CD14-positive monocyte (primary cell): ENCODE measurements around the gene CEP89. TPM values are rescaled to one million over a fixed set of nuclear protein-coding genes. Genes with fewer than 3 reads are reported as not detected.

Source experiments
- DNase-seq, 3 donors: peaks; one replicate each; pipeline ENCODE4 v3.0.0-alpha.2; 2011 to 2022
- H2AFZ ChIP-seq: 2 replicates; pipeline ENCODE4 v1.6.0; 2012; ENCODE audit warnings: mild to moderate bottlenecking, low read depth, low read length, inconsistent platforms; ENCODE audit not compliant: insufficient read depth, poor library complexity, severe bottlenecking
- H3K27ac ChIP-seq, 2 donors: 1 replicate in 1 of 2; 2 replicates in 1 of 2; pipeline ENCODE4 v1.5.1; 2012 to 2013; ENCODE audit warnings: low read length in 2 of 2, control low read depth in 1 of 2, inconsistent platforms in 1 of 2, low read depth in 1 of 2, mild to moderate bottlenecking in 1 of 2
- H3K27me3 ChIP-seq, 2 donors: one replicate each; pipeline versions ENCODE4 v1.6.0 to v1.6.1; 2011 to 2013; ENCODE audit warnings: low read length in 2 of 2; ENCODE audit not compliant: control insufficient read depth in 2 of 2, insufficient read depth in 2 of 2
- H3K36me3 ChIP-seq, 2 donors: replicated peaks in 1 of 2; 1 replicate in 1 of 2; 2 replicates in 1 of 2; pipeline versions ENCODE4 v1.5.1 to v1.6.1; 2012 to 2013; ENCODE audit warnings: low read length in 2 of 2, control low read depth in 1 of 2, inconsistent platforms in 1 of 2, mild to moderate bottlenecking in 1 of 2; ENCODE audit not compliant: insufficient read depth in 2 of 2, control insufficient read depth in 1 of 2
- H3K4me1 ChIP-seq, 2 donors: 1 replicate in 1 of 2; 2 replicates in 1 of 2; pipeline versions ENCODE4 v1.5.1 to v1.6.1; 2012 to 2013; ENCODE audit warnings: low read length in 2 of 2, control low read depth in 1 of 2, inconsistent platforms in 1 of 2, mild to moderate bottlenecking in 1 of 2, moderate library complexity in 1 of 2; ENCODE audit not compliant: insufficient read depth in 2 of 2, control insufficient read depth in 1 of 2
- H3K4me2 ChIP-seq: replicated peaks from 2 replicates; pipeline ENCODE3; 2012; ENCODE audit warnings: low read length, moderate library complexity, mild to moderate bottlenecking; ENCODE audit not compliant: poor library complexity, severe bottlenecking; ENCODE audit errors: extremely low read depth
- H3K4me3 ChIP-seq, 3 experiments: fragments of 200-600 bp in 1 of 3; sonication (generic) in 1 of 3; replicated peaks in 1 of 3; 1 replicate in 2 of 3; 2 replicates in 1 of 3; pipeline ENCODE4 v1.5.1; 2011 to 2013; ENCODE audit warnings: low read length in 3 of 3, mild to moderate bottlenecking in 3 of 3, control low read depth in 2 of 3, low read depth in 2 of 3, inconsistent platforms in 1 of 3, moderate library complexity in 1 of 3
- H3K79me2 ChIP-seq: 2 replicates; pipeline ENCODE4 v1.6.0; 2012; ENCODE audit warnings: mild to moderate bottlenecking, control low read depth, inconsistent platforms, low read length, moderate library complexity; ENCODE audit not compliant: insufficient read depth
- H3K9ac ChIP-seq: 2 replicates; pipeline ENCODE4 v1.6.0; 2017; ENCODE audit warnings: low read length, mild to moderate bottlenecking; ENCODE audit not compliant: insufficient read depth, poor library complexity, severe bottlenecking
- H3K9me3 ChIP-seq, 2 donors: replicated peaks in 1 of 2; 1 replicate in 1 of 2; 2 replicates in 1 of 2; pipeline versions ENCODE4 v1.5.1 to v1.6.1; 2012 to 2013; ENCODE audit warnings: low read length in 2 of 2, control low read depth in 1 of 2; ENCODE audit not compliant: control insufficient read depth in 1 of 2, insufficient read depth in 1 of 2
- H4K20me1 ChIP-seq: 2 replicates; pipeline ENCODE4 v1.6.0; 2012; ENCODE audit warnings: mild to moderate bottlenecking, low read length, control low read depth, moderate library complexity; ENCODE audit not compliant: insufficient read depth
- H3K27ac Mint-ChIP-seq, 7 donors: one replicate each; pipeline ENCODE4 v1.8.0; 2020; ENCODE audit warnings: mild to moderate bottlenecking in 7 of 7, mixed read lengths in 7 of 7, moderate library complexity in 6 of 7, inconsistent platforms in 2 of 7
- H3K27me3 Mint-ChIP-seq, 3 donors: one replicate each; pipeline ENCODE4 v1.8.0; 2021 to 2022; ENCODE audit warnings: low read depth in 3 of 3, mild to moderate bottlenecking in 3 of 3, mixed read lengths in 3 of 3, moderate library complexity in 3 of 3, inconsistent platforms in 1 of 3
- H3K36me3 Mint-ChIP-seq, 2 donors: one replicate each; pipeline ENCODE4 v1.8.0; 2020; ENCODE audit warnings: mixed read lengths in 2 of 2, inconsistent platforms in 1 of 2, mild to moderate bottlenecking in 1 of 2
- H3K4me1 Mint-ChIP-seq: one replicate; pipeline ENCODE4 v1.8.0; 2020; ENCODE audit warnings: mild to moderate bottlenecking, mixed read lengths
- H3K4me3 Mint-ChIP-seq, 2 donors: one replicate each; pipeline ENCODE4 v1.8.0; 2020; ENCODE audit warnings: mild to moderate bottlenecking in 2 of 2, mixed read lengths in 2 of 2, moderate library complexity in 1 of 2
- H3K9me3 Mint-ChIP-seq, 7 donors: one replicate each; pipeline ENCODE4 v1.8.0; 2020 to 2022; ENCODE audit warnings: mixed read lengths in 7 of 7, mild to moderate bottlenecking in 6 of 7, moderate library complexity in 6 of 7, inconsistent platforms in 2 of 7
- WGBS: methylation state at CpG from one replicate; pipeline ENCODE4 v1.1.5; 2013; ENCODE audit warnings: missing lambda C conversion rate; ENCODE audit not compliant: insufficient coverage; 5-methylcytosine and 5-hydroxymethylcytosine counted together
- intact Hi-C, 2 donors: fragments of 100-400 bp; cut with micrococcal nuclease; formaldehyde crosslinking; loops; one replicate each; pipeline versions ENCODE4 v1.15.0 to v1.15.1; 2023
- polyA plus RNA-seq, 3 donors: library from polyadenylated mRNA; depleted of rRNA in 1 of 3; unstranded in 2 of 3; stranded (reverse) in 1 of 3; fragments of 300-500 nt in 2 of 3; fragments of >200 nt in 1 of 3; fragmentation: Illumina TruSeq in 2 of 3; gene quantifications; 1 replicate in 2 of 3; 2 replicates in 1 of 3; pipeline ENCODE4 v1.2.3, GENCODE V29; 2012 to 2021
- TF ChIP-seq, protein P1 (sequence below): fragments of 200-600 bp; IDR thresholded peaks from one replicate; pipeline ENCODE4 v1.8.0; 2022; ENCODE audit warnings: antibody characterized with exemption, mild to moderate bottlenecking

CEP89 gene
- polyA plus RNA-seq, 3 donors, result 4.6 to 6.5 (median 4.7) TPM

- H4K20me1 ChIP-seq, result no peaks in the 10 kb centered on the region
- H3K27me3 Mint-ChIP-seq, result peaks cover 2 to 3% (median 2%) of the 10 kb centered on the region in 3 donors
- TF ChIP-seq, protein P1, sequence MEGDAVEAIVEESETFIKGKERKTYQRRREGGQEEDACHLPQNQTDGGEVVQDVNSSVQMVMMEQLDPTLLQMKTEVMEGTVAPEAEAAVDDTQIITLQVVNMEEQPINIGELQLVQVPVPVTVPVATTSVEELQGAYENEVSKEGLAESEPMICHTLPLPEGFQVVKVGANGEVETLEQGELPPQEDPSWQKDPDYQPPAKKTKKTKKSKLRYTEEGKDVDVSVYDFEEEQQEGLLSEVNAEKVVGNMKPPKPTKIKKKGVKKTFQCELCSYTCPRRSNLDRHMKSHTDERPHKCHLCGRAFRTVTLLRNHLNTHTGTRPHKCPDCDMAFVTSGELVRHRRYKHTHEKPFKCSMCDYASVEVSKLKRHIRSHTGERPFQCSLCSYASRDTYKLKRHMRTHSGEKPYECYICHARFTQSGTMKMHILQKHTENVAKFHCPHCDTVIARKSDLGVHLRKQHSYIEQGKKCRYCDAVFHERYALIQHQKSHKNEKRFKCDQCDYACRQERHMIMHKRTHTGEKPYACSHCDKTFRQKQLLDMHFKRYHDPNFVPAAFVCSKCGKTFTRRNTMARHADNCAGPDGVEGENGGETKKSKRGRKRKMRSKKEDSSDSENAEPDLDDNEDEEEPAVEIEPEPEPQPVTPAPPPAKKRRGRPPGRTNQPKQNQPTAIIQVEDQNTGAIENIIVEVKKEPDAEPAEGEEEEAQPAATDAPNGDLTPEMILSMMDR, result no peak
- no peak overlapping the region for H3K4me3 ChIP-seq
- H3K27me3 ChIP-seq, result no peaks in the 10 kb centered on the region
- H3K9me3 Mint-ChIP-seq, result peaks cover 0 to 2% (median 0%) of the 10 kb centered on the region in 7 donors
- H3K9ac ChIP-seq, result no peak overlapping the region
- intact Hi-C loops, result no loop called here
- no peak for DNase-seq
- H3K36me3 Mint-ChIP-seq, result no peaks in the 10 kb centered on the region
- no peaks in the 10 kb centered on the region for H3K4me1 Mint-ChIP-seq
- H3K4me3 Mint-ChIP-seq, result no peak overlapping the region
- H3K4me1 ChIP-seq, result no peaks in the 10 kb centered on the region
- no peaks in the 10 kb centered on the region for H3K9me3 ChIP-seq
- no peaks in the 10 kb centered on the region for H3K79me2 ChIP-seq
- WGBS, result 92% methylated on average over 11 of the region's 12 CpGs
- H3K4me2 ChIP-seq, result no peak overlapping the region
- no peak overlapping the region for H3K27ac ChIP-seq
- H3K36me3 ChIP-seq, result no peaks in the 10 kb centered on the region
- H2AFZ ChIP-seq, result no peak overlapping the region
- no peak overlapping the region for H3K27ac Mint-ChIP-seq
These were observed 100.7 kb downstream of the CEP89 start for GRCh38 chr19:32870981-32871451.

DNA sequence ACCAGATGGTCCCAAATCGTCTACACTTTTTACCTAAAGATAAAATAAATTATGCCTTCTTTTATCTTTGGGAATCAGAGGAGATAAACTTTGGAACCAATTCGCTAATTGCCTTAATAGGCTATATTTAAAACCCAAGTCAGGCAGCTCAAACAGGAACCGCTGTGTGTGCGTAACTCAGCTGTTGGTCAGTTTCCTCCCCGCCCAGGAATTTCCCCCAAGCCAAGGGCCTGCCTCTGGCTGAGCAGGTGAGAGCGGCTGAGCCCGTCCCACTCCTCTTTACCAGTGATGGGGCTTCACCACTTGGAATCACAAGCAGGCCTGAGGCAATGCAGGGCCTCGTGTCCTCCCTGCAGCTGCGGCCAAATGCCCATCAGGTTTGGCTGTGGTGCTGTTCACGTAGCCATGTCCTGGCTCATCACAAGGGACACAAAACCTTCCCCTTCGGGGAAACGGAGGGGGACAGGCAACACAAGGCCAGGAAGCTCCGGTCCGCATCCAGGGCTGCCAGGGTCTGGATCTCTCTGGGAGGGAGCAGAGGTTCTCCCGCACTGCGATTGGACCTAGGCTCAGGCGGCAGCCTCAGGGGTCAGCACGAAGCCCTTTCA, 101.7 kb downstream of the CEP89 start:
- 86% methylated on average over 16 of the region's 18 CpGs for WGBS
- no peak for DNase-seq

More for the DNA sequence above, 101.7 kb downstream of the CEP89 start:
- no peak overlapping the region for H3K4me3 ChIP-seq
- no peak overlapping the region for H3K9ac ChIP-seq
- no peak overlapping the region for H3K27ac ChIP-seq
- intact Hi-C loops, result no loop called here
- no peak overlapping the region for H3K4me2 ChIP-seq
- no peaks in the 10 kb centered on the region for H3K4me1 ChIP-seq
- no peaks in the 10 kb centered on the region for H3K36me3 ChIP-seq
- H3K27me3 ChIP-seq, result no peaks in the 10 kb centered on the region
- TF ChIP-seq, protein P1, result no peak
- H3K79me2 ChIP-seq, result no peaks in the 10 kb centered on the region
- no peaks in the 10 kb centered on the region for H4K20me1 ChIP-seq
- no peaks in the 10 kb centered on the region for H3K4me1 Mint-ChIP-seq
- H3K27me3 Mint-ChIP-seq, result peaks cover 2 to 3% (median 2%) of the 10 kb centered on the region in 3 donors
- no peak overlapping the region for H3K4me3 Mint-ChIP-seq
- no peaks in the 10 kb centered on the region for H3K9me3 ChIP-seq
- no peaks in the 10 kb centered on the region for H3K36me3 Mint-ChIP-seq
- H2AFZ ChIP-seq, result no peak overlapping the region
- peaks cover 0 to 2% (median 0%) of the 10 kb centered on the region in 7 donors for H3K9me3 Mint-ChIP-seq
- H3K27ac Mint-ChIP-seq, result no peak overlapping the region
